NCI-H2107 treated with DMSO at 0.1 percent for 48 hours (cell line): ENCODE data around the gene ASPSCR1.
A peak's percentile ranks its signal among the peaks of the same experiment; 100 is the strongest.

Experiments used
- DNase-seq: peaks from one replicate; lab custom pipeline; 2025; ENCODE audit not compliant: unreplicated experiment; lab: John Stamatoyannopoulos, UW

ASPSCR1 gene

GRCh38 chr17:81977211-81977808, at the start of gene ASPSCR1:
TSS of gene ASPSCR1 (plus strand) at chr17:81977629. CDS start at chr17:81977647, 18 bp downstream.
- DNase-seq, result no peak

GRCh38 chr17:81927653-81928543, 49.5 kb upstream of the ASPSCR1 start, which contains the start of gene MAFG:
TSS of gene MAFG (minus strand) at chr17:81927735. CDS start at chr17:81923185, 4,550 bp downstream.
- peak; percentile 57 for DNase-seq

GRCh38 chr17:81928544-81929252, 48.7 kb upstream of the ASPSCR1 start:
- no peak for DNase-seq

GRCh38 chr17:81929253-81930141, 47.9 kb upstream of the ASPSCR1 start:
- no peak for DNase-seq

GRCh38 chr17:81930142-81931125, 47.0 kb upstream of the ASPSCR1 start:
- DNase-seq, result no peak

GRCh38 chr17:81931189-81931556, 46.3 kb upstream of the ASPSCR1 start:
- no peak for DNase-seq

- no peak for DNase-seq
These were observed 45.7 kb upstream of the ASPSCR1 start for GRCh38 chr17:81931557-81932332.

- no peak for DNase-seq
These were observed 45.0 kb upstream of the ASPSCR1 start for GRCh38 chr17:81932333-81932983.

- DNase-seq, result no peak
These were observed 44.2 kb upstream of the ASPSCR1 start for GRCh38 chr17:81933178-81933699.

- no peak for DNase-seq
These were observed 43.2 kb upstream of the ASPSCR1 start for GRCh38 chr17:81934098-81934757.

GRCh38 chr17:81934850-81935708, 42.4 kb upstream of the ASPSCR1 start:
- no peak for DNase-seq

GRCh38 chr17:81935709-81936084, 41.7 kb upstream of the ASPSCR1 start:
- DNase-seq, result no peak

- DNase-seq, result no peak
These were observed 38.2 kb upstream of the ASPSCR1 start for GRCh38 chr17:81939218-81939617.

- no peak for DNase-seq
These were observed 37.5 kb upstream of the ASPSCR1 start for GRCh38 chr17:81939881-81940385.

- DNase-seq, result no peak
These were observed 36.6 kb upstream of the ASPSCR1 start for GRCh38 chr17:81940538-81941483.
